ENCODE results near the gene CNFN. TPM values are rescaled to one million over a fixed set of nuclear protein-coding genes. Genes with fewer than 3 reads are reported as not detected.

The CNFN gene
- 2.2 and 3.6 TPM in 2 replicates for total RNA-seq
- long read RNA-seq, partial matches to known transcripts: 1 of 1 reads
- long read RNA-seq, other reads (novel, unspliced or antisense): 0 of 1 reads

DNA sequence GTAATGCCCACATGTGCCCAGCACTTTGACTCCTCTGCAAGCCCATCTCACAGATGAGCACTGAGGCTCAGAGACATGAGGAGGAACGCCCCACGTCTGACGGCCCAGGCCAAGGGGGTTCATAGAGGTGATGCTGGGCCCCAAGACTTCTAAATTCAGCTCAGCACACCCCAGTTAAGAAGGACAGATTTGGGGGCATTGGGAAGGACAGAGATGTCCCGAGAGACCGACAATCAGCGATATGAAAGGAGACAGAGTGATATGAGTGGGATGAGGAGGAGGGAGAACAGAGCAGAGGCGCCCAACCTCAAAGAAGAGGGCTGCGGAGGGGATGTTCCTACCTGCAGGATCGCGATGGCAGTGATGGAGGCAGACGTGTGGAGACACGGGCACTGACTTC is at the start of gene CNFN:
TSS of gene CNFN (minus strand) at position 399 of the 400 bp plus-strand sequence. CDS start 1,260 bp downstream, outside the sequence.
- no peak within 1 kb of the TSS for H3K27ac Mint-ChIP-seq (ENCODE audit: unreplicated experiment)
- no peaks in the 10 kb centered on the region for H3K9me3 Mint-ChIP-seq
- peaks cover 51% of the 10 kb centered on the region for H3K27me3 Mint-ChIP-seq (ENCODE audit: low read depth)
- TF ChIP-seq, protein P1, sequence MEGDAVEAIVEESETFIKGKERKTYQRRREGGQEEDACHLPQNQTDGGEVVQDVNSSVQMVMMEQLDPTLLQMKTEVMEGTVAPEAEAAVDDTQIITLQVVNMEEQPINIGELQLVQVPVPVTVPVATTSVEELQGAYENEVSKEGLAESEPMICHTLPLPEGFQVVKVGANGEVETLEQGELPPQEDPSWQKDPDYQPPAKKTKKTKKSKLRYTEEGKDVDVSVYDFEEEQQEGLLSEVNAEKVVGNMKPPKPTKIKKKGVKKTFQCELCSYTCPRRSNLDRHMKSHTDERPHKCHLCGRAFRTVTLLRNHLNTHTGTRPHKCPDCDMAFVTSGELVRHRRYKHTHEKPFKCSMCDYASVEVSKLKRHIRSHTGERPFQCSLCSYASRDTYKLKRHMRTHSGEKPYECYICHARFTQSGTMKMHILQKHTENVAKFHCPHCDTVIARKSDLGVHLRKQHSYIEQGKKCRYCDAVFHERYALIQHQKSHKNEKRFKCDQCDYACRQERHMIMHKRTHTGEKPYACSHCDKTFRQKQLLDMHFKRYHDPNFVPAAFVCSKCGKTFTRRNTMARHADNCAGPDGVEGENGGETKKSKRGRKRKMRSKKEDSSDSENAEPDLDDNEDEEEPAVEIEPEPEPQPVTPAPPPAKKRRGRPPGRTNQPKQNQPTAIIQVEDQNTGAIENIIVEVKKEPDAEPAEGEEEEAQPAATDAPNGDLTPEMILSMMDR (conservative IDR thresholded peaks at IDR 0.05): no peak
- no peak within 1 kb of the TSS for H3K4me3 Mint-ChIP-seq
- peaks cover 13% of the 10 kb centered on the region for H3K4me1 Mint-ChIP-seq
- no peaks in the 10 kb centered on the region for H3K36me3 Mint-ChIP-seq (ENCODE audit: low read depth)
- no peak for DNase-seq (ENCODE audit: low read depth, low spot score)

DNA sequence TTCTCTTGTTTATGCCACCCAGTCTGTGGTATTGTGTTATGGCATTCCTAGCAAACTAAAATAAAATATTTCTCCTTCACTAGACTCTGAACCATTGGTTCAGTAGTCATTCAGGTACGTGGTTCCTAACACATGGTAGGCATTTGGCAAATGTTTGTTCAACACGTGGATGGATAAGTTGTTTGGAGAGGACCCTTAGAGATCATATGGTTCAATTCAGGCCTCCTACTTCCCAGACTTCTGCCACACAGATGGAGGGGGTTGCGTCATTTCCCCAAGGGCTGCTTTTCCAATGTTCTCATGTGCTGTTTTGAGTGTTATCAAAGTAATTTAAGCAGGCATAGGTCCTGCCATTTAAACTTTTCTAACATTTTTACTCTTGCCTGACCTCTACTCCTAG is 45.9 kb upstream of the CNFN start:
- Mint-ChIP-seq H3K27me3 (ENCODE audit: low read depth) (peaks cover 2% of the 10 kb centered on the region), H3K36me3 (ENCODE audit: low read depth) (no peaks in the 10 kb centered on the region), H3K27ac (ENCODE audit: unreplicated experiment) (no peak overlapping the region), H3K4me1 (peaks cover 21% of the 10 kb centered on the region), H3K9me3 (no peaks in the 10 kb centered on the region), H3K4me3 (no peak overlapping the region)
- no peak for DNase-seq (ENCODE audit: low read depth, low spot score)
- TF ChIP-seq, protein P1 (conservative IDR thresholded peaks at IDR 0.05): no peak

DNA sequence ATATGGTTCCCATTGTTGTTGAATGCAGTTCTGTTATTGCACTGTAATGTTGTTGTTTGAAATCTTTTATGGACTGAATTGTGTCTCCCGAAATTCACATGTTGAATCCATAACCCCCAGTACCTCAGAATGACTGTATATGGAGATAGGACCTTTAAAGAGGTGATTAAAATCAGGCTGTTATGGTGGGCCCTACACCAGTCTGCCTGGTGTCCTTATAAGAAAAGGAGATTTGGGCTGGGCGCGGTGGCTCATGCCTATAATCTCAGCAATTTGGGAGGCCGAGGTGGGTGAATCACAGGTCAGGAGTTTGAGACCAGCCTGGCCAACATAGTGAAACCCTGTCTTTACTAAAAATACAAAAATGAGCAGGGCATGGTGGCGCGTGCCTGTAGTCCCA is 45.2 kb upstream of the CNFN start:
- Mint-ChIP-seq H3K9me3 (no peaks in the 10 kb centered on the region), H3K27ac (ENCODE audit: unreplicated experiment) (peak overlapping the region; percentile 67), H3K27me3 (ENCODE audit: low read depth) (no peaks in the 10 kb centered on the region), H3K4me3 (no peak overlapping the region), H3K4me1 (peaks cover 21% of the 10 kb centered on the region), H3K36me3 (ENCODE audit: low read depth) (no peaks in the 10 kb centered on the region)
- TF ChIP-seq, protein P1 (conservative IDR thresholded peaks at IDR 0.05): no peak
- DNase-seq (ENCODE audit: low read depth, low spot score): no peak

- Mint-ChIP-seq H3K4me3 (peak overlapping the region; percentile 49), H3K4me1 (peaks cover 21% of the 10 kb centered on the region), H3K27me3 (ENCODE audit: low read depth) (no peaks in the 10 kb centered on the region), H3K36me3 (ENCODE audit: low read depth) (no peaks in the 10 kb centered on the region), H3K27ac (ENCODE audit: unreplicated experiment) (no peak overlapping the region), H3K9me3 (no peaks in the 10 kb centered on the region)
- peak; percentile 82 for DNase-seq (ENCODE audit: low read depth, low spot score)
- TF ChIP-seq, protein P1 (conservative IDR thresholded peaks at IDR 0.05): peak; percentile 78
Measured at GRCh38 chr19:42433503-42434260, 43.6 kb upstream of the CNFN start.

GRCh38 chr19:42431486-42431885 is 41.4 kb upstream of the CNFN start:
- no peaks in the 10 kb centered on the region for H3K27me3 Mint-ChIP-seq (ENCODE audit: low read depth)
- H3K4me3 Mint-ChIP-seq: no peak overlapping the region
- H3K9me3 Mint-ChIP-seq: no peaks in the 10 kb centered on the region
- no peak for DNase-seq (ENCODE audit: low read depth, low spot score)
- no peak overlapping the region for H3K27ac Mint-ChIP-seq (ENCODE audit: unreplicated experiment)
- H3K4me1 Mint-ChIP-seq: peaks cover 17% of the 10 kb centered on the region
- TF ChIP-seq, protein P1 (conservative IDR thresholded peaks at IDR 0.05): no peak
- H3K36me3 Mint-ChIP-seq (ENCODE audit: low read depth): no peaks in the 10 kb centered on the region
